ENCODE data around the gene PPP2CA. TPM values are rescaled to one million over a fixed set of nuclear protein-coding genes. Genes with fewer than 3 reads are reported as not detected.
A peak's percentile ranks its signal among the peaks of the same experiment; 100 is the strongest.

The PPP2CA gene
- total and polyA plus RNA-seq, 2 of the 8 experiments (the other 6 are each of a cell fraction or from before 2014, with no cell fraction given) = 75.0 to 205 TPM

DNA sequence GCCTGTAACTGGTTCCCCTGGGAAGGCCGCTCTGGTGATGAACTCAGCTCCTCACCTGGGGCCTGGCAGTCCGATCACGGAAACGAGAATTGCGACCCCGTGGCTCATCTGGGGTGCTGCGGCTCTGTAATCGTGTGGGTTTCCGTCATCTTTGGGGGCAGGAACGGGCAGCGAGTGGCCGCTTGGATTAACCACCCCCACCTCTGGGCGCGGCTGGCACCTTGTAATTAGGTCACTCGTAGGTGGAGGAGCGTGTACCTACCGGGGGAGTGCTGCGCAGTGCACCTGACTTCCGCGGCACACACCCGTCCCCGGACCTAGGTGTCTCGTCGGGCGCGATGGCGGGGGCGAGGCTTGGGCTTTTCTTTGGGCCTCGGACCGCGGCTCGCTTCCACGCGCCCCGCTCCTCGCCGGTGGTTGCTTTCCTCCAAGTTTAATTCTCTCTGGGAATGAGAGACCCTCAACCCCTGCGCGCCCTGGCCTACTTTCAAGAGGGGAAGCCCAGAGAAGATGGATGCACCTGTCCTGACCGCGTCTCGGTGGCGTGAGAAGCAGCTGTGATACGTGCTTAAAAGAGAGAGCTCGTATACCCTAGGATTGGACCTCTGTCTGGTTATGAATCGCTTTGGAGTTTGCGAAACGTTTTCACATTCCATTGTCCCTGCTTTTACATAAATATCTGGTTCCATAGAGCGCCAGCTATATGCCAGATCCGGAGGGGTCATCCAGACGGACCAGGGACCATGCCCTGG lies 744 bp upstream of the PPP2CA start:
- H3K23ac ChIP-seq (ENCODE audit: insufficient read length) = no peak overlapping the region
- H3K9ac ChIP-seq (replicated peaks in 1 of 4; ENCODE audit: extremely low read depth in 1 of 4, low read depth in 3 of 4, low read length in 3 of 4) = peak overlapping the region; percentile 78 to 100 (median 96)
- H3K18ac ChIP-seq (ENCODE audit: extremely low read depth, low read length) = peak overlapping the region; percentile 81; the same call in 1 of the 2 replicates
- DNase-seq (ENCODE audit: low read depth in 1 of 2, low spot score in 2 of 2) (no peak), FAIRE-seq (no peak)
- ChIA-PET CTCF (ENCODE audit: partially characterized antibody) (interaction anchor here (0.5 to 1.8 kb wide), 12 partner anchors 10 to 200 kb away, joined by 3 to 10 read pairs (median 4); partner anchors contain the start of gene SKP1), POLR2A (ENCODE audit: partially characterized antibody) (interaction anchor here (0.6 to 9.0 kb wide), 42 partner anchors 7 to 520 kb away, joined by 3 to 166 read pairs (median 5); partner anchors contain the start of genes CDKN2AIPNL, SEC24A, SKP1 and UBE2B)
- H3K4me2 ChIP-seq (ENCODE audit: insufficient read depth in 1 of 2, low read depth in 2 of 2, low read length in 2 of 2) = peak overlapping the region; percentile 89 to 99
- H3K9me3 ChIP-seq (ENCODE audit: insufficient read depth in 2 of 2, low read depth in 1 of 2, low read length in 1 of 2) = no peaks in the 10 kb centered on the region
- peaks cover 15 to 27% of the 10 kb centered on the region in 2 experiments for H4K20me1 ChIP-seq (replicated peaks in 1 of 2; ENCODE audit: control insufficient read depth in 1 of 2, insufficient read depth in 2 of 2, low read length in 2 of 2)
- peak overlapping the region; percentile 99 for H2BK5ac ChIP-seq (ENCODE audit: low read depth, low read length)
- no peak overlapping the region for H3K14ac ChIP-seq (ENCODE audit: insufficient read length)
- peak overlapping the region; percentile 33 for H4K91ac ChIP-seq (replicated peaks; ENCODE audit: insufficient read length, low read length)
- H3K56ac ChIP-seq (replicated peaks; ENCODE audit: insufficient read length, low read depth, low read length) = peak overlapping the region; percentile 72
- H4K8ac ChIP-seq (ENCODE audit: extremely low read depth, insufficient read depth, low read length) = peak overlapping the region; percentile 100
- no peak overlapping the region for H2AK5ac ChIP-seq (ENCODE audit: low read depth, low read length)
- peak overlapping the region; percentile 100 for H3K27ac ChIP-seq (ENCODE audit: low read depth, low read length)
- peak overlapping the region; percentile 91 to 98 (median 96) for H3K4me3 ChIP-seq (ENCODE audit: extremely low read depth in 1 of 4, insufficient read depth in 2 of 4, low read depth in 3 of 4, low read length in 4 of 4)
- no peak overlapping the region for H2BK120ac ChIP-seq (replicated peaks; ENCODE audit: low read depth, low read length)
- H2BK12ac ChIP-seq (ENCODE audit: low read depth, low read length) = peak overlapping the region; percentile 11; the same call in 1 of the 2 replicates
- H3K79me1 ChIP-seq (ENCODE audit: low read depth, low read length) = no peaks in the 10 kb centered on the region
- peak overlapping the region; percentile 59; the same call in 1 of the 2 replicates for H2AFZ ChIP-seq (ENCODE audit: low read length)
- peaks cover 0 to 8% (median 0%) of the 10 kb centered on the region in 4 experiments; a peak in 1 of 8 replicates for H3K36me3 ChIP-seq (ENCODE audit: control insufficient read depth in 2 of 4, insufficient read depth in 4 of 4, low read length in 3 of 4)
- H3K4ac ChIP-seq (replicated peaks; ENCODE audit: insufficient read length, low read depth, low read length) = peak overlapping the region; percentile 92
- WGBS, 2 experiments (ENCODE audit: extremely low coverage in 1 of 2, insufficient coverage in 1 of 2, insufficient read length in 1 of 2, insufficient replicate concordance in 2 of 2, low coverage in 1 of 2, low lambda C conversion rate in 2 of 2, missing lambda C conversion rate in 1 of 2) = 6% methylated on average over 50 of the region's 51 CpGs; no CpG with 5 or more reads in 1 of the 2 experiments
- peaks cover 11% of the 10 kb centered on the region for H3K23me2 ChIP-seq (ENCODE audit: low read depth, low read length)
- H4K5ac ChIP-seq (ENCODE audit: insufficient read length, low read depth, low read length) = peak overlapping the region; percentile 98
- H3K4me1 ChIP-seq (replicated peaks in 1 of 4; ENCODE audit: control insufficient read depth in 3 of 4, insufficient read depth in 4 of 4, low read length in 3 of 4) = peaks cover 0 to 11% (median 2%) of the 10 kb centered on the region in 4 experiments; a peak in 4 of 7 replicates
- no peaks in the 10 kb centered on the region for H3K27me3 ChIP-seq (replicated peaks in 1 of 4; ENCODE audit: control insufficient read depth in 3 of 4, extremely low read depth in 1 of 4, insufficient read depth in 3 of 4, low read length in 3 of 4)
- peaks cover 39 to 53% of the 10 kb centered on the region in 2 experiments for H3K79me2 ChIP-seq (ENCODE audit: control insufficient read depth in 1 of 2, insufficient read depth in 2 of 2, low read length in 2 of 2)
- H2BK15ac ChIP-seq (ENCODE audit: low read length) = peak overlapping the region; percentile 65; the same call in 1 of the 2 replicates
- H2BK20ac ChIP-seq (ENCODE audit: low read length) = no peak overlapping the region
- TF ChIP-seq YY1 (IDR thresholded peaks at IDR 0.05; ENCODE audit: low read depth, low read length) = 0 out of 2 replicates have a peak, but pooled peaks have one; percentile 7
- TF ChIP-seq EP300 (IDR thresholded peaks at IDR 0.05; ENCODE audit: borderline replicate concordance in 1 of 2, low read depth in 2 of 2, low read length in 2 of 2) = peak in 1 of 2 experiments; percentile 5; a peak in 1 of 3 replicates
- TF ChIP-seq, protein P1, sequence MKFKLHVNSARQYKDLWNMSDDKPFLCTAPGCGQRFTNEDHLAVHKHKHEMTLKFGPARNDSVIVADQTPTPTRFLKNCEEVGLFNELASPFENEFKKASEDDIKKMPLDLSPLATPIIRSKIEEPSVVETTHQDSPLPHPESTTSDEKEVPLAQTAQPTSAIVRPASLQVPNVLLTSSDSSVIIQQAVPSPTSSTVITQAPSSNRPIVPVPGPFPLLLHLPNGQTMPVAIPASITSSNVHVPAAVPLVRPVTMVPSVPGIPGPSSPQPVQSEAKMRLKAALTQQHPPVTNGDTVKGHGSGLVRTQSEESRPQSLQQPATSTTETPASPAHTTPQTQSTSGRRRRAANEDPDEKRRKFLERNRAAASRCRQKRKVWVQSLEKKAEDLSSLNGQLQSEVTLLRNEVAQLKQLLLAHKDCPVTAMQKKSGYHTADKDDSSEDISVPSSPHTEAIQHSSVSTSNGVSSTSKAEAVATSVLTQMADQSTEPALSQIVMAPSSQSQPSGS (IDR thresholded peaks at IDR 0.05; ENCODE audit: low read length) = no peak
- peak; percentile 32 for TF ChIP-seq SAP30 (IDR thresholded peaks at IDR 0.05; ENCODE audit: insufficient read depth, insufficient replicate concordance, low read length)
- TF ChIP-seq CTBP2 (IDR thresholded peaks at IDR 0.05; ENCODE audit: borderline replicate concordance, insufficient read depth, insufficient read length, low read length) = no peak
- TF ChIP-seq KDM4A (IDR thresholded peaks at IDR 0.05; ENCODE audit: low read depth, low read length, severe bottlenecking) = peak; percentile 54
- TF ChIP-seq, protein P2, sequence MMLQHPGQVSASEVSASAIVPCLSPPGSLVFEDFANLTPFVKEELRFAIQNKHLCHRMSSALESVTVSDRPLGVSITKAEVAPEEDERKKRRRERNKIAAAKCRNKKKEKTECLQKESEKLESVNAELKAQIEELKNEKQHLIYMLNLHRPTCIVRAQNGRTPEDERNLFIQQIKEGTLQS (IDR thresholded peaks at IDR 0.05; ENCODE audit: insufficient read depth, low read depth, low read length) = no peak
